Measurements from ENCODE around the gene DACT1.

Gene DACT1

DNA sequence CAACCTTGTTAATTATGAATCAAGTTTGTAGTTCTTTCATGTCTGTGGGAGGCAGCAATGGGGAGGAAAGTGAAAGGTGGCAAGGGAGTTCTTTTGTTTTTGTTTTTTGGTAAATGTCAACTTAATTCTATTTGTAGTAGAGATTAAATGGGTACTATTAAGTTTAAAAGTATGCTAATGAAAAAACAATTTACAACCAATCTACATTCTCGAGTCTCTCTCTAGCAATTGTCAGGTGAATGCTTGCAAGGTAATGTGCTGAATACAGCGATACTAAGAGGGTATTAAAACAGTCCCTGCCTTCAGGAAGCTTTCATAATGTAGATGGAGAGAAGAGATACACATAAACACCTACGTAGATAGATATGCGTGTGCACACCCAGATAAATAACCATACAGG, 1.6 kb upstream of the DACT1 start:
- no peak for DNase-seq

DNA sequence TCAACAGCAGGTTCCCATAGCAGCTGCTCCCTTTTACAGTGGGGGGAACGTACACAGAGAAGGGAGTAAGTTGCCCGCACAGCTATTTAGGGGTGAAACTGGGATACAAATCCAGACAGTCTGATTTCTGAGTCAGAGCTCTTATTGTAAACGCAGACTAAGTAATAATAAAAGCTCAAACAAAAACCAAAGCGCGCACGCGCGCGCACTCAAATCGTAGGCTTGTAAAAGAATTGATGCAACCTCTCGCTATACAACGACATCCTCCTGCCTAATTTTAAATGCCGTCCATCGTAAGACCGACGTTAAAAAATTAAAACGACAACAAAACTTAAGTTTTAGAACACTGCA, 747 bp upstream of the DACT1 start:
- no peak for DNase-seq

DNA sequence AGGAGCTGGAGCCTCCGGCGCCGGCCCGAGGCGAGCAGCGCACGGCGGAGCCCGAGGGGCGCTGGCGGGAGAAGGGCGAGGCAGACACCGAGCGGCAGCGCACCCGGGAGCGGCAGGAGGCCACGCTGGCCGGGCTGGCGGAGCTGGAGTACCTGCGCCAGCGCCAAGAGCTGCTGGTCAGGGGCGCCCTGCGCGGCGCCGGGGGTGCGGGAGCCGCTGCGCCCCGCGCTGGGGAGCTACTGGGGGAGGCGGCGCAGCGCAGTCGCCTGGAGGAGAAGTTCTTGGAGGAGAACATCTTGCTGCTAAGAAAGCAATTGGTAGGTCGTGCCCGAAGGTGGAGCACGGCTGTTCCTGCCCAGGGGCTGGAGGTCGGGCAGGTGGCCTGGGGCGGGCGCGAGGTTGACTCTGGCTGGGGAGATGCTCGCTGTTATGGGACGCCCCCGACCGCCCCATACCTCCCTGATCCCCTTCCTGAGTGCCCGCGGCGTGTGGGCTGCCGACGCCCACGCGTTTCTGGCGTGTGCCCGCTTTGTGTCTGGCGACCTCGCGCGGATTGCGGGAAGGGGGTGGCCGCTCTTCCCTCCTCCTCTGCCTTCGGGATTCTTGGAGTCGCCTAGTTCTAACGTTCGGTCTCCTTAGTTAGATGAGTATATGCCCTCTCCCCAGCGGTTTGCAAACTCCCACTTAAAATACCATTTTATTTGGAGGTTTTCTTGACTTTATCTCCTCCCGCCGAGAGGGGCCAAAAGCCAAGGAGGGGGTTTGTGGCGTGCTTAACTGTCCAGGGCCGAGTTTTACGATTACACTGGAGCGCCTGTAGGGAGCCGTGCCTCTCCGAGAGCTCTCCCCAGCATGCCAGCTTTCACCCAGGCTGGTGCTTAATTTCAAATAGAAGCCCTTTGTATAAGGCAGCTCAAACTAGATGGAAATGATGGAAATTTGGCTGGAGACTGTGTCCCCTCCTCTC, 752 bp downstream of the DACT1 start:
- no peak for DNase-seq

DNA sequence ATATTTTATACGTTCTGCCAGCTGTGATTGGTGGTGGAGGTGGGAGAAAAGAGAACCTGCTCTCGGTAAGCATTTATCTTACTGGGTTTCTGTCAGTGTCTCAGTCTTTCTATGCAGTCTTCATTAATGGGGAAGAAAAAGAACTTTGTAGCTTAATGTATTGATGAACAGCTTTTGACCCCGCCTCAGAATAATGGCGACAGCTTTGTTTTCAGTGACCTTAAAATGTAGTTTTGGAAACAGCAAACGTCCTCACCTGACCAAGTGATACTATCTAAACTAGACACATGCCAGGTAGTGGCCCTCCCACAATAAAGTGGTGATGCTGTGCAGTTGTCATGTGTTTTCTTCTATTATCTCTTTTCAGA, 1.4 kb downstream of the DACT1 start:
- DNase-seq = no peak

DNA sequence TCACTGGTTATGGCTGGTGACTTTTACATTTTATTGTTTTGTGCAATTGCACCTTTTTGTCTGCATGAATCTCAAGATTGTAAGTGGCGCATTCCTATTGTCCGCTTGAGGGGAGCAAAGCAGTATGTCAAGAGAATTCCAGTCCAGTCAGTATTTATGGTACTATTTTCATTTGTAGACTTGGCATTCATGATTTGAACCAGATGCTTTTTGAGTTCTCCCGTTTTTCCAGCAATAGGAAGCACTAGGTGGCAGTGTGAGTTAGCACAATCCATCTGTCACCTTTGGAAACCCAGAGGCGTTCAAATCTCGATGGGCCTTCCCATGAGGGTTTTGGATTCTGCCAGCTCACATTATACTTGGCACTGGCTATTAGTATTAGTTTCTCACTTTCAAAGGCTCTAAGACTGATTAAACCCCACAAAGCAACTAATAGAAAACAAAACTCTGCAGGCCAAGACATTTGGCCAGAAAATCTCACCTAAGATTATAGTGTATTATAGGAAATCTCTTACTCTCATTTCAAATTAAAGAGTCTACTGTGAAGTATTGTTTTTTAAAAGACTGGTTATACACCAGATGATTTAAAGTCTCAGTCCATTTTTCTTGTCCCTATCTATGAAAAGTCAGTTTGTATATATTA, 2.2 kb downstream of the DACT1 start:
- DNase-seq = no peak

DNA sequence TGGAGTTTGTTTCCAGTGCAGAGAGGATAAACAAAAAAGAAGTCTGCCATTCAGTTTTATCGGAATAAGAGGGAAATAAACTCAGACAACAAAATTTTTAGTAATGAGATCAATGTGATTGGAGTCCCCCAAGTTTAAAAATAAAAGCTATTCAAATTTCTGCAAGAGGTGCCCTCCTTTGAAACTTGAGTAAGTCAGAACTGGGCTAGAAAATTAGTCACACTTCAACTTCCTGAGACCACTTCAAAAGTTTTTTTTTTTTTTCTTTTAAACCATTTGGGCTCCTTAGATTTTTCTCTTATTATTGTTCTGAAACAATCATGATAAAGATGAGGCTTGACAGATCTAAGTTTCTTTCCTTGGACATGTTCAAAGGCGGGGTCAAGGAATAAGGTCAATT, 3.2 kb downstream of the DACT1 start:
- DNase-seq = no peak

DNA sequence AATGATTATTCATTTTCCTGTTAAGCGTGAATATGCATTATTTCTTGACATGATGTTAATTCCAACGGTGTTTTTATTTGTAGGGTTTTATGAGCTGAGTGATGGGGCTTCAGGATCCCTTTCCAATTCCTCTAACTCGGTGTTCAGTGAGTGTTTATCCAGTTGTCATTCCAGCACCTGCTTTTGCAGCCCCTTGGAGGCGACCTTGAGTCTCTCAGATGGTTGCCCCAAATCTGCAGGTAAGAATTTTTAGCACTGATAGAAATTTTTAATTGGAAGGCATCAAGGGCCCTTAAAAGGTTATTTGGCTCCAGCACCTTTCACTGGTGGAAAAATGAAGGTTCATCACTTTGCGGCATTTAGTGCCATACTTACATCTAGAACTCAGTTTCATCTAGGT, 3.7 kb downstream of the DACT1 start:
- no peak for DNase-seq

DNA sequence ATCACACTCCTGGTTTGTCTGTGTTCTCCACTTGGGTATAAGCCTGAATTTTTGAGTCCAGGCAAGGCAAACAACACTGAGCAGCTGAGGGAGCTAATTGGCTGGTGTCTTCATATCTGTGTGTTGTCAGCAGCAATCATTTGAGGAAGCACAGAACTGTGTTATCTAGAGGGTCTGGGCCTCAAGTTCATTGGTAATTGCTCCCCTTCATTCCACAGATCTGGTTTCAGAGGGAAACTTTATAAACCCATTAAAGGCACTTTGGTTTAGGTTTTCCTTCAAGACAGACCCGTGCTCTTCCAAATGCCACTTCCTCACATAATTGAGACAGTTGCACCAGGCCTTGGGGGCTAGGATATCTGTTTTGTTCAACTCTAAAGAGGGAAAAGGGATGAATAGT, 5.6 kb downstream of the DACT1 start:
- DNase-seq = no peak

DNA sequence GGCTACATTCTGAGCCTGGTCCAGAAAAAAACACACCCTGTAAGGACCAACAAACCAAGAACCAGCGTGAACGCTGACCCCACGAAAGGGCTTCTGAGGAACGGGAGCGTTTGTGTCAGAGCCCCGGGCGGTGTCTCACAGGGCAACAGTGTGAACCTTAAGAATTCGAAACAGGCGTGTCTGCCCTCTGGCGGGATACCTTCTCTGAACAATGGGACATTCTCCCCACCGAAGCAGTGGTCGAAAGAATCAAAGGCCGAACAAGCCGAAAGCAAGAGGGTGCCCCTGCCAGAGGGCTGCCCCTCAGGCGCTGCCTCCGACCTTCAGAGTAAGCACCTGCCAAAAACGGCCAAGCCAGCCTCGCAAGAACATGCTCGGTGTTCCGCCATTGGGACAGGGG, 7.9 kb downstream of the DACT1 start:
- DNase-seq = no peak

DNA sequence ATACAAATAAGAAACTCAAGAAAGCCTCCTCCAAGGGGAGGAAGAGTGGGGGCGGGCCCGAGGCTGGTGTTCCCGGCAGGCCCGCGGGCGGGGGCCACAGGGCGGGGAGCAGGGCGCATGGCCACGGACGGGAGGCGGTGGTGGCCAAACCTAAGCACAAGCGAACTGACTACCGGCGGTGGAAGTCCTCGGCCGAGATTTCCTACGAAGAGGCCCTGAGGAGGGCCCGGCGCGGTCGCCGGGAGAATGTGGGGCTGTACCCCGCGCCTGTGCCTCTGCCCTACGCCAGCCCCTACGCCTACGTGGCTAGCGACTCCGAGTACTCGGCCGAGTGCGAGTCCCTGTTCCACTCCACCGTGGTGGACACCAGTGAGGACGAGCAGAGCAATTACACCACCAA, 8.7 kb downstream of the DACT1 start:
- no peak for DNase-seq

DNA sequence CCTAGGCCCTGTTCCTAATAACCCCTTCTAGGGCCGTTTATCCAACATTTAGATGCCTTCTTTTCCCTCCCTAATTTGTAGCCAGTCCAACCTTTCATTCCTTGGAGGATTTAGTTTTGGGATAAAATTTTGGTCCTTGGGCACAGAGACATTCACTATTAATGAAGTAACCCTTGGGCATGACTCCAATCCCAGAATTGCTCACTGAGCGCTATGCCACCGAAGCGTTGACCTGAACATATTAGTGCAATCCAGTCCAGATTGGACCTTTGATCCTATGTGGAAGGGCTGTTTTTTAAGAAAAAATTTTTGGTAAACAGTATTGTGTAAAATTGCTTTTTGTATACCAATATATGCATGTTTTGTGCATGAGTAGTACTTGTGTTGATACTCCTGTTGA, 10.0 kb downstream of the DACT1 start:
- DNase-seq = no peak

DNA sequence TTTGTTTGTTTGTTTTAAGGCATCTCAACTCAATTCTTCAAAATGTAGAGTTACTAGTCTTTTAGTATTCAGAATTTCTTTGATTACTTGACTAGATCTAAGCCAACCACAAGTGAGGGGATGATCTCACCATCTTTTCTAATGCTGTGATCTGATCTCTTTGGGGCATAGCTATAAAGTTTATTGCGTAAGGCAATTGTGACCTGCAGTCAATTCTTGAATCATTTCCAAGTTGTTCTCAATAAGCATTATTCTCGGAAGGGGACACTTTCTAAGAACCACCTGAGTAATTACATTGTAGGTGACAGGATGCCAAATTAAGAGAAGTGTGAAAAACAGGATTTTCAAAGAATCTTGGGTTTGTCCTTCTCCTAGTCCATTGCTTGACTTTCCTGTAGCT, 13.1 kb downstream of the DACT1 start:
- no peak for DNase-seq

DNA sequence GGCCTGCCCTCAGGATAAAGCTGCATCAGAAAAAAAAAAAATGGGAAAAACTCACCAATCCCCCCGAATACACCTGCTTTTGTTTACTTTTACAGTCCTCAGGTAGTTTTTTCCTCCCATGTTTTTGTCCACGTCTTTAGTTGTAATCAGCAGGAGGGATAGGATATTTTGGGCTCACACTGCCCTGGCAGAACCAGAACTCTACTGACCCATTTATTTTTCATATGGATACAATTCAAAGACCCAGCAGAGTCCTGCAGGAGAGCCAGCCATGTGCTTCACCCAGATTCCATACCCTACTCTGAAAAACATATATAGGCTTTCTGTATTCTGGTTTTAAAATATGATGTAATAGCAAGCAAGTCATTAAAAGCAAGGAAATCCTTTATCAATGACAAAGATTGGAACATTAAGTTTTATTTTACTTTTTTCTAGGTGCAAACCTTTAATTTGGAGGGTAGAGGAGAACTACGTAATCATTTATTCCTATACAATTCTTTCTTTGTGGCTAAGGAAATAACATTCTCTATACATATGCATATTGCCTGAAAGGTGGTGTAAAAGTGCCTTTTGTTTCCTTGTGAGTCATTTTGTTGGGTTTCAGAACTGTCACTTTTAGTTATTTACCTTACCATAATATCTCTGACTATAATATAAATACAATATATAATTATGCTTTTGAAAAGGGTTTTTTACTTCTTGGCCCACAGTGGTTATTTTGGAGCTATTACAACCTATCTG, 19.1 kb downstream of the DACT1 start:
- DNase-seq = no peak

DNA sequence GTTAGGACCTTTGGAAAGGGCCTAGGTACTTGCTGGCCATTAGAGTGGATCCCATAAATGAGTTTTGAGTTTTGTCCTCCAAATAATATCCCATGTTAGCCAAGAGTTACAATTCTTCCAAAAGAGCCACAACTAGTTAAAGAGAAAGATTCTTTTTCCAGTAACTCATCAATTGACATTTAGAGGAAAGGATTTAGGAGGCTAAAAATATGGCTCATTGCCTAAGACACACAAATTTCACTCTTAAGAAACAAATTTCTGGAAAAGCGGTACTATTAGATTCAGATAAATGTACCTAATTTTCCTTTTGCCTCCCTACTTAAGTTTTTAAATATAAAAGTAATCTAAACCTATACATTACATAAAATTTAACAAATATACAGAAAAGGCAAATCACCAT, 21.3 kb downstream of the DACT1 start:
- no peak for DNase-seq

DNA sequence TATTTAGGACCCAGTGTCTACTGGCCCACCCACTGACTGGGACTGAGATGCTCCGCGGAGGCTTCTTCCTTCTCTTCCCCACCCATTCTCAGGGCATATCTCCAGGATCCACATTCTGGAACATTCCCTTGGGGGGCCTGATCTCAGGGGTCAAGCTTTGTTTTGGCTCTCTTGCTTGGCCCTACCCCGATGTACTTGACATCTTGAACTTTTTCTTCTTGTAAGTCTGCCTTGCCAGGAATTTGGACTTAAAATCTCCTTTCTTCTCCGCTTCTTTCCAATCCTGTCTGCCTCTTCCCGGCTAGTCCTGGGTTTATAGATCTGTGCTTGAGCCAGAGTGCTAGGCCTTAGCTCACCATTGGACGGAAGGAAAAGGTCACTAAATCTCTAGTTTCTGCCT, 22.1 kb downstream of the DACT1 start:
- DNase-seq = no peak

DNA sequence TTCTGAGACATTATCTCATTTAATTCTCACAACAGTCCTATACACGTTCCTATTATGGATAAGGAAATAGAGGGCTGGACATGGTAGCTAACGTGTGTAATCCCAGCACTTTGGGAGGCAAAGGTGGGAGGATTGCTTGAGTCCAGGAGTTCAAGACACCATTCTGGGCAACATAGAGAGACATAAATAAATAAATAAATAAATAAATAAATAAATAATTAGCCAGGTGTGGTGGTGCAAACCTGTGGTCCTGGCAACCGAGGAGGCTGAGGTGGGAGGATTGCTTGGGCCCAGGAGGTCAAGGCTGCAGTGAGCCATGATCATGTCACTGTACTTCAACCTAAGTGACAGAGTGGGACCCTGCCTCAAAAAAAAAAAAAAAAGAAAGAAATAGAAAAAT, 22.6 kb downstream of the DACT1 start:
- DNase-seq = no peak

DNA sequence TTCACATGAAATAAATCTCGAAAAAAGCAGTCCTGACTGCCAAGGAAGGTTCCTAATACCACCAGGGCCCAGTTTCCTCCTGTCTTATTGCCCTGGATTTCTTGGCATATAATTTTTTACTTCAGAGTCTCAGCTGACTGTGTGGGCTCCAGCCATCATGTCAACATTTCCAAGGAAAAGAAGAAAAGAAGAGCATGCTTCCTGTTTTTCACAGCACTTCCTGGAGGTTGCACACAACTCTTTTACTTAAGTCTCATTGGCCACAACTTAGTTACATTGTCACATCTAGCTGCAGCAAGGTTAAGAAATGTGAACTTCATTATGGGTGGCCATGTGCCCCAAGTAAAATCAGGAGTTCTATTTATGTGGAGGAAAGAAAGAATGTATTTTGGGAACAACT, 24.3 kb downstream of the DACT1 start:
- DNase-seq = no peak

DNA sequence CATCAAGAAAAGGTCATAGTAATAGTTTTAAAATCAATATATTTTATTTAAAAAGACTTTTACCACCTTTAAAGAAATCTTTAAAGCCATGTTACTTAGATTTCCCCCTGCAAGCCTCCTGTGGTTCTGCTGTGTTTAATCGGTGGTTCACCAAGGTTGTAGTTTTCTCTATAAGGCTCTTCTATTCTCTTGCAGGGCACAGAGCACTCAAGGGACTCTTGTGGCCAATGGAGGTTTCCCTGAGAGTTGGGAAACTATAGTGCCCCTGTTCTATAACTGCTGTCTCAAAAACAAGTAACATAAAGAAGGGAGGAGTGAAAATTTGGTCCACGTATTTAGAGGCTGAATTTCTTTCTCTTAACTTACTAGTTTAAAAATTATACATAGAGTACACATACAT, 25.0 kb downstream of the DACT1 start:
- DNase-seq = no peak

DNA sequence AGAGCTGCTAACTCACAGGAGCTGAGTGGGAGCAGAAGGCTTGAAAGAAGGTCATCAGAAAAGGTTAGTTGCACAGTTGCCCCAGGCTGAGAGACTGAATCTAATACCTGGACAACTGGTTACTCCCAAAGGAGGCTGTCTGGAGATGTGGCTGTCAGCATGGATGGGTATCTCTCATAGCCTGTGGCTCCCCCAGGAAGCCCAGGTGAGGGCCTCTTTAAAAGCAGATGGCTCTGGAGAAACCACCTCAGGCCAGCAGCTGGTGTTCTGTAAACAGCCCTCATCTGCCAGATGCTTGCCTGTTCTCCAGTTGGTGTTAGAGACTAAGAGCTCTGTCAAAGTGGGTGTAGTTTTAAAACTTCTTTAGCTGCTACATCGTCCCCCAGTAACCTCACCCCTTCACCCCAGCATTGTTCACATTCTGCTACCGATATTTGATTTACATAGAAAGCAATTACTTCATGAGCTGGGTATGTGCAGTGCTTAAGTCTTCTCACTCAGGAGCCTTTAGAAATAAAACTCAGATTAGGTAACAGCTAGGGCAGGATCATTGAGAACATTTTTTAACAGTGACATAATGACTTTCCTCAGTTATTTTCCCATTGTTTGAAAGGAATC, 25.8 kb downstream of the DACT1 start:
- DNase-seq = no peak

DNA sequence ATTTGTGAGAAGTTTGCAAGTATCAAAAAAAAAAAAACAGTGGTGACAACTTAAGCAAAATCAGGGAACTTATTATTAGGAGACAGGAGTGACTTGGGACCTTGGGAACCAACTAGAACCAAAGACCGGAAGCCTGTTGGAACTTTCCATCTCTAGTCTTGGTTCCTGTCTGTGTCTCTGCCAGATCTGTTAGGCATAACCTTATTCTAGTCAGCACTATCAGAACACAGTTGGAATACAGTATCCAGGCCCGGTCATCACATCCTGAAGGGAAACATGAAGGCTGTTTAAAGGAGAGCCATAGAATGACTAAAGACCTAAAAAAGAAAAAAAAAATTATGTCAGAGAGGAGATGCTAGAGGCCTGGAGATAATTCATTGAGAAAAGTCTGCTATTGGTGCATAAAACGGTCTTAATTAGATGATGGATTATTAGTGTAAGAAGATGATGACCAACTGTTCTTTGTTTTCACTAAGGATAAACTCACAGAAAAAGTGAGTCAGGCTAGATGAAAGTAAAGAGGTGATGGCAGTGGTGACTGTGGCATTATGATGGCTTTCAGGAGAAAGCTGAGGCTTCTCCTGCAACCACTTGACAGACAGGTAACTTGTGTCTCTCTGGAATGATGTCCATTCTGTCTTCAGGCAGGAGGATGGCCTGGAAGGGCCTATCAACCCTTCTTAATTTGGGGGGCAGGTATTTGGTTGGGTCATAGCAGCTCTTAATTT, 28.2 kb downstream of the DACT1 start:
- DNase-seq = no peak

DNA sequence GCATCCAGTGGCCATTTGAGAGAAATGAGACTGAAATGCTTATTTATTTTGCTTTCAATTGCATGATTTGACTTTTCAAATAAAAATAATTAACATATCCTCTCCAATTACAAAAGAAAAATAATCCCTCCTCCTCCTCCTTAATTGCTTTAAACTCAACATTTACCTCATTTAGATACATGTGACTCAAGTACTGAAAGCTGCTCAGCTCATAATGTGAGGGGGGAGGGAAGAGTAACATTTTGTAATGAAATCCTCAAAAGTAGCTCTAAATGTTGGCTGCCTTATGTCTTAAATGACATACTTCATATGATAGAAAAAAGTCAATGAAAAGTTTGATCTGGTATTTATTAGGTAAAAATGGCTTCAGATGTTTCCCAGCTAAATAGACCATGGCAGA, 29.0 kb downstream of the DACT1 start:
- no peak for DNase-seq

DNA sequence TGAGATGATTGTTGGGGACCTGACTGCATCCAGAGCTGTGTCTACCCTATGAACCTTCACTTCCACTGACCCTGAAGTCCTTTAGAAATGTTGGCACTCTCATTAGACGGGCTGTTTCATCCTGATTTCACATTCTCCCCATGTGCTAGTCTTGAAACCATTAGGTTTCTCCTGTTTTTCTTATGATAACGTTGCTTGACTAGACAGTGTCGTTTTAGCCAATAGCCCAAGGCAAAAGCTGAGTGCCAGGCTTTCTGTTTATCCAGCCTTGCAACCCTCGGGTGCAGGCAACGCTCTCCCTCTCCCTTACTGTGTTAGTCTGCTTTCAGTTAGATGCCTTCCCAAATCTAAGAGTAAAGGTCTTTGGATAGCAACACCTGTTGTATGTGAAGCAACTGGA, 30.1 kb downstream of the DACT1 start:
- DNase-seq = no peak
